ENCODE measurements around the gene CCK.
A peak's percentile ranks its signal among the peaks of the same experiment; 100 is the strongest.

CCK gene

GRCh38 chr3:42225486-42226363 is 40.3 kb downstream of the CCK start:
- no peak for DNase-seq (ENCODE audit: low read depth)

DNA sequence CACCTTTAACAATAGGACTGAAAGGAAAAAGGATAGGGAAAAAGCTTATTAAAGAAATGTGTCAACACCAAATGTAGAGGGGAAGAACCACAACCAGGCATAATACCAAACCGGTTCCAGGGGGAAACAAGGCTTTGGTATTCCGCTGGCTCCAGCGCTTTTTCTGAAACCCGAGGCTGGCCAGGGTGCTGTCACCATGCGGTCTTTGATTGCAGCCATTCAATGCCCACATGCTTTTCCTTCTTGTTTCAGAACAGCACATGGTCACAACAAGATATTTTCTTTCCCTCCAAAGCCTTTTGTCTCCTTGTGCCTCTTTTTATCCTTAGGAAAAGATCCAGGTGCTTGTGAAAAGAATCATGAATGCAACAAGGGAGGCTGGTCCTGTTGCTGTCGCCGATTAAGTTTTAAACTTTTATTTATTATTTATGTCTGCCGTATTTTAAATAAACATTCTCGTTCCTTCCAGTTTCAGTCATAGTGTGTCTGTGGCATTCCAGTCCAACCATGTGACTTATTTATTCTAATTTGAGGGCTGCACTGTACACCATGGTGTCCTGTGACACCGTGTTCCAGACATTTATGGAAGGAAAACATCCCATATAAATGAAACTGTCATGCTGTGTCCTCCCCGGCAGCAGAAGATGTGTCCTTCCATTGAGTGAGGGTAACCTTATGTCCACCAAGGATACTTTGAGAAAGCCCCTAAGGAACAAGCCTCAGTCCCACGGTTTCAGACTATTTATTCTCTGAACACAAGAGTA is 41.1 kb downstream of the CCK start:
- no peak for DNase-seq (ENCODE audit: low read depth)

GRCh38 chr3:42224178-42224577 is 41.8 kb downstream of the CCK start:
- peak; percentile 11 for DNase-seq (ENCODE audit: low read depth)

GRCh38 chr3:42222942-42223693 is 42.9 kb downstream of the CCK start:
- no peak for DNase-seq (ENCODE audit: low read depth)

DNA sequence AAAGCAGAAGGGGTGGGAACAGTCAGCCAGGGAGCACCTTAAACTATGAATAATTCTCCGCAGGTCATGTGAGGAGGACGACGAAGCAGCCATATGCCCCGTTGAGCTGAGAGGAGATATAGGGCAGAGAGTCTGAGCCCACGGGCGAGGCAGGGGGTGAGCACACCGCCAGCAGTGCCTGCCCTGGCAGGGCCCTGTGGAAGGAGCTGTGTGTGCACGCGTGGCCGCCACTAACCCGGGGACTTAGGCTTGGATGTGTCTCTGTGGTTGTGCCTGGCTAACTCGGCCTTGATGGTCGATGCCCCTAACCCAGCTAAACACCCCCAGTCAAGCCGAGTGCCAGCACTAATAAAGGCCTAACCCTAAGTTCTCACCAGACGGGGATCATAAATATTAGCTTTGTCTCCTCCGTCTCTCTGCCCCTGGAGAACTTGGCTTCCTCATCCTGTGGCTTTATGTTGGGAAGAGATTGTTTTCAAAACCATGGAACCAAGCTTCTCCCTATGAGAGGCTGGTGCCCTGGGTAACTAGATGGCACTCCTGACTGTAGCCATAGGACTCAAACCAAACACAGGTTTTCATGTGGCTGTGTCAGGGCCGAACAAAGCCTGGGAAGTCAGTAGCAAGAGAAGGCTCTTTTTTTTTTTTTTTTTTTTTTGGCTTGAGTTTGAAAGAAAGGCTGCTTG is 45.4 kb downstream of the CCK start:
- no peak for DNase-seq (ENCODE audit: low read depth)

- DNase-seq (ENCODE audit: low read depth): peak; percentile 21
These were observed 49.1 kb downstream of the CCK start for GRCh38 chr3:42216931-42217333.

DNA sequence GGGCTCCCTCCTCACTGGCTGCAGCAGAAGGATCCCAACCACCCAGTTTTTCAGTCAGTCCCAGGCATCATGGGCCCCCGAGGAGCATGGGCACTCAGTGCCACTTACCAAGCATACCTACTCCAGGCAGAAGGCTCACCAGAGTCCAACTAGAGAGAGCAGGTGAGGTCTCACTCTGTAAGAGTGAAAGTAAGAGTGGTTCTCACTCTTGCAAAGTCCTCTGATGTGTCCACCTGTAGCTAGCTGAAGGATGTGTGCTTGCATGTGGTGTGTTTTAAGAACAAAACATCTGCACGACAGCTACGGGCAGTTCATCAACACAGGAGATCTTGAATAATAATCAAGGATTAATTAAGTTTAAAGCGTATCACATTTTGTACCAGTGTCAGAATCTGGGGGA is 49.7 kb downstream of the CCK start:
- DNase-seq (ENCODE audit: low read depth): no peak

- DNase-seq (ENCODE audit: low read depth): no peak
These were observed 51.3 kb downstream of the CCK start for GRCh38 chr3:42214565-42215283.

DNA sequence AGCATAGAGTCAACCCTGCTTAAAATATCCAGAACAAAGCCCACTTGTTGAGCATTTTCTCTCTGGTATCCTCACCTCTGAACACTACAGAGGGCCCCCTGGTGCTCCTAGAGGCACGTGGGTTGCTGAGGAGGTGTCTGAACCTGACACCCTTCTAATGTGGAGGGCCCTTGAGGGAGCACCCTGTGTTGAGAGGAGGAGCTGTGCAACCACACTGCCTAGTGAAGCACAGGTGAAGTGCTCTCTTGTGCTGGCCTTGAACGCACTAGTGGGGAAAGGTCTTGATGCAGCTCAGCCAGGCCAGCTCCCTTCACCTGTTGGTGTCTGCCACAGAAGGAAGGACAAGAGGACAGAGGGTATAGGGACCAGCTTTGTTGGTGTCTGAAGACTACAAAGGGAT is 51.9 kb downstream of the CCK start:
- no peak for DNase-seq (ENCODE audit: low read depth)

- DNase-seq (ENCODE audit: low read depth): no peak
These were observed 52.6 kb downstream of the CCK start for GRCh38 chr3:42213417-42213816.

DNA sequence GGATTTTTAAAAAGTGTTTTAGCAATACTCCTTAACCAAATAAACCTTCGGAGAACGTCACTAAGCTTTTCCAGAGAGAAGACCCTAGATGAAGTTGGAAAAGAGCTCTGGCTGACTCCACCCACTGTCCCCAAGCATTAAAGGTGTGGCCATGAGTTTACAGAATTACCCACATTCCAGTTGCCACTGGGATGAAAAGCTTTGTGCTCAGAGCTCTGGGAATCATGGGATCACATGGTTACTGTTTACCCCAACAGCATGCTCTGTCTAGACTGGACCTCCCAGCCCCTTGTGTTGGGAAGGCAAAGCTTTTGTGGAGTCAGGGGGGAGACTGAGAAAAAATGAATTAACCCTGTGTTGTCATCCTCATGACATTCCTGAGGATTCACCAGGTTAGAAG is 55.3 kb downstream of the CCK start:
- DNase-seq (ENCODE audit: low read depth): no peak

GRCh38 chr3:42209917-42210316 is 56.1 kb downstream of the CCK start:
- no peak for DNase-seq (ENCODE audit: low read depth)

Measured in amniotic epithelial cell (primary cell).